Activated CD4-positive, alpha-beta memory T cell treated with anti-CD3 and anti-CD28 coated beads, Interleukin-2, amount 10 ng/mL, durations not matched to agents 7 days and 5 days (primary cell): ENCODE results near the gene LPCAT1. TPM values are rescaled to one million over a fixed set of nuclear protein-coding genes. Genes with fewer than 3 reads are reported as not detected.

Source experiments
- CTCF ChIA-PET: fragments of 350-600 bp; sonication (Branson Sonifier 250); formaldehyde crosslinking; loops from one replicate; lab custom pipeline; 2021; ENCODE audit warnings: antibody characterized with exemption, inconsistent platforms; lab: Charles Lee
- POLR2A ChIA-PET: fragments of 350-600 bp; sonication (Branson Sonifier 250); formaldehyde crosslinking; loops from one replicate; lab custom pipeline; 2021; ENCODE audit warnings: antibody characterized with exemption; lab: Charles Lee
- DNase-seq: peaks from one replicate; pipeline ENCODE4 v3.0.0-alpha.2; 2020
- H3K27ac Mint-ChIP-seq: one replicate; pipeline ENCODE4 v1.8.0; 2021; ENCODE audit warnings: mild to moderate bottlenecking, mixed read lengths
- H3K27me3 Mint-ChIP-seq: one replicate; pipeline ENCODE4 v1.8.0; 2021; ENCODE audit warnings: mixed read lengths
- H3K36me3 Mint-ChIP-seq: one replicate; pipeline ENCODE4 v1.8.0; 2021; ENCODE audit warnings: low read depth, mixed read lengths
- H3K4me1 Mint-ChIP-seq: one replicate; pipeline ENCODE4 v1.8.0; 2021; ENCODE audit warnings: mixed read lengths
- H3K4me3 Mint-ChIP-seq: one replicate; pipeline ENCODE4 v1.8.0; 2021; ENCODE audit warnings: mild to moderate bottlenecking, mixed read lengths
- H3K9me3 Mint-ChIP-seq: one replicate; pipeline ENCODE4 v1.8.0; 2021; ENCODE audit warnings: mixed read lengths
- total RNA-seq, 2 experiments: library from RNA; stranded (reverse); gene quantifications; one replicate each; pipeline ENCODE4 v1.2.3, GENCODE V29; 2021

LPCAT1 gene
- total RNA-seq, 2 experiments from 2014 or later: 68.7 to 71.4 TPM

DNA sequence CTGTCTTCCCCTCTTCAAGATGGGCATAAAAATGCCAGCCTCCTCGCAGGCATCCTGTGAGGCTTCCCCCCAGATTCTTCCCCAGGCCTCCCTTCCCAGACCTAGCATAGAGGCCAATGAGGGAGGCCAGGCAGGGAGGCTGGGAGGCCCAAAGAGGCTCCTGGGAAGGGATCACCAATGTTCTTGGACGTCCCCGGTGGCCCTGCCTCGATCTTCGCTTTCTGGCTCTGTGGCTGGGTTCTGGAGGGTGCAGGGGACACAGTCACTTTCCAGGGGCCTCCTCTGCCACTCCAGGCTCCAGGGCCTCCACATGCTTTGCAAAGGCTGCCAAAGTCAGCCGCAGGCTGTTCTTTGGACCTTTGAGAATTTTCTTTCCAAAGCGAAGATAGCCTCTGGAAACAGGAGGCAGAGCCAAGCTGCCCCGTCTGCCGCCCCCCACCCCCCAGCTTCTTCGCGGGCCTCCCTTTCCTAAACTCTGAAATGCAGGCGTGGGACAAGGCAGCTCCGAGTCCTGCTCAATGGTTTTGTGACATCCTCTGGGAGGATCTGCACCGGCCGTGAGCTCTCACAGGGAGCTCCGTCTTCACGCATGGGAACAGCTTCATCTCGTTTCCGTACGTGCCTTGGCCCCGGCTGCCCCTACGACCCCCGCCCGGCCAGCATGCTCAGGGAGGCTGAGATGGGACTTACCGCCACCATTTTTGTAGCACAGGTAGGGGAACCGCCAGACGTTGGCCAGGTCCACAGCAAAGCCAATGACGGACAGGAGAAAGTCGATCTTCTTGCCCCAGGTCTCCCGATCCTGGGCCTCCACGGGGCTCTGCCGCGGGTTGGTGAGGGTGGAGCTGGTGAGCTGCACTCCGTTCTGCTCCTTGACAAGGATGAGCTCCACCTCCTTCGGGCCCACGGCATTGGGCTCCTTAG is 81.3 kb downstream of the LPCAT1 start:
- DNase-seq: no peak
- CTCF ChIA-PET: no interaction called here
- H3K27me3 Mint-ChIP-seq: peaks cover 36% of the 10 kb centered on the region

DNA sequence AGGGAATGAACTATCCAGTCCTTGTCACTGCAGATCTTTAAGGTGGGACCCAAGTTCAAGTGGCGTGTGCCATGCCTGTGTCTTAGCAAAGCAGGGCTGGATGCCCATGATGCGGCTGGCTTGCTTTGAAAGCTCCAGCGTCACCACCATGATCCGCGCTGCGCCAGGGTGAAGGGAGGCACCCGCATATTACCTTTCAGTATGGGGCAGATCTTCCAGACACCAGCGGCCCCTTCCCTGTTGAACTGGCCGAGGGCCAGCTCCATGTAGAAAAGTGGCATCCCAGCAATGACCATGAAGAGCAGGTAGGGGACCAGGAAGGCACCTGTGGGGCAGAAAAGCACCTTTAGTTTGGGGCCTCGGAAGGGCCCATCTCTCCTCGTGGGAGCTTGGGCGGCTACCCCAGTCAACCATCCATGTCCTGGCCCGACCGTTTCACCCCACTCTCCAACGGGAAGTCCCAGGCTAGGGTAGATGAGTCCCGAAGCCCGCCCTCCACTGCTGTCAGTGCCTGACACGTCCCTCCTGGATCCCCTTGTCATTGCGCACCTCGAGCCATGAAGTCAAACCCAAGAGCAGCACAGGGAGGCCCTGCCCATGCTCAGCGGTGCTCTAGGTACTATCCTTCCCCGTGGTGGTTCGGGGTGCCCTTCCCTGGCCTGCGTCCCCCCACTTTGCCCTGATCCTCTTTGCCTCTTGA is 82.4 kb downstream of the LPCAT1 start:
- H3K9me3 Mint-ChIP-seq: peaks cover 3% of the 10 kb centered on the region
- CTCF ChIA-PET: no interaction called here

More for the DNA sequence above, 81.3 kb downstream of the LPCAT1 start:
- POLR2A ChIA-PET: interaction anchor here (0.7 kb wide), 1 partner anchor 272 kb away, joined by 3 read pairs; no protein-coding TSS in a partner anchor
- H3K36me3 Mint-ChIP-seq: no peaks in the 10 kb centered on the region
- H3K27ac Mint-ChIP-seq: no peak overlapping the region
- no peak overlapping the region for H3K4me3 Mint-ChIP-seq
- peaks cover 3% of the 10 kb centered on the region for H3K9me3 Mint-ChIP-seq
- no peaks in the 10 kb centered on the region for H3K4me1 Mint-ChIP-seq

DNA sequence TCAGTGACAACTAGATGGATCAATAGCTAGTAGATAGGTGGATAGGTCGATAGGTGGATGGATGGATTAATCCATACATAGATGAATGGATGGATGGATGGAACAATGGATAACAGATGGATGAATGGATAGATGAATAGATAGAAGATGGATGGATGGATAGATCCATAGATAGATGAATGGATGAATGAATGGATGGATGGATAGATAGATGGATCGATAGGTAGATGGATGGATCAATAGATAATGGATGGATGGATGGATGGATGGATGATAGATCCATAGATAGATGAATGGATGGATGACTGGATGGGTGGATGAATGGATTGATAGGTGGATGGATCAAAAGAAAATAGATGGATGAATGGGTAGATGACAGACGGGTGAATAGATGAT is 83.7 kb downstream of the LPCAT1 start:
- Mint-ChIP-seq H3K4me3 (no peak overlapping the region), H3K36me3 (no peaks in the 10 kb centered on the region), H3K27me3 (peaks cover 27% of the 10 kb centered on the region), H3K27ac (no peak overlapping the region), H3K9me3 (peaks cover 3% of the 10 kb centered on the region), H3K4me1 (no peaks in the 10 kb centered on the region)
- CTCF ChIA-PET: no interaction called here
- DNase-seq: no peak
- POLR2A ChIA-PET: no interaction called here

More for the DNA sequence above, 82.4 kb downstream of the LPCAT1 start:
- POLR2A ChIA-PET: no interaction called here
- no peaks in the 10 kb centered on the region for H3K36me3 Mint-ChIP-seq
- no peak overlapping the region for H3K27ac Mint-ChIP-seq
- peaks cover 27% of the 10 kb centered on the region for H3K27me3 Mint-ChIP-seq
- H3K4me3 Mint-ChIP-seq: no peak overlapping the region
- no peaks in the 10 kb centered on the region for H3K4me1 Mint-ChIP-seq
- no peak for DNase-seq

DNA sequence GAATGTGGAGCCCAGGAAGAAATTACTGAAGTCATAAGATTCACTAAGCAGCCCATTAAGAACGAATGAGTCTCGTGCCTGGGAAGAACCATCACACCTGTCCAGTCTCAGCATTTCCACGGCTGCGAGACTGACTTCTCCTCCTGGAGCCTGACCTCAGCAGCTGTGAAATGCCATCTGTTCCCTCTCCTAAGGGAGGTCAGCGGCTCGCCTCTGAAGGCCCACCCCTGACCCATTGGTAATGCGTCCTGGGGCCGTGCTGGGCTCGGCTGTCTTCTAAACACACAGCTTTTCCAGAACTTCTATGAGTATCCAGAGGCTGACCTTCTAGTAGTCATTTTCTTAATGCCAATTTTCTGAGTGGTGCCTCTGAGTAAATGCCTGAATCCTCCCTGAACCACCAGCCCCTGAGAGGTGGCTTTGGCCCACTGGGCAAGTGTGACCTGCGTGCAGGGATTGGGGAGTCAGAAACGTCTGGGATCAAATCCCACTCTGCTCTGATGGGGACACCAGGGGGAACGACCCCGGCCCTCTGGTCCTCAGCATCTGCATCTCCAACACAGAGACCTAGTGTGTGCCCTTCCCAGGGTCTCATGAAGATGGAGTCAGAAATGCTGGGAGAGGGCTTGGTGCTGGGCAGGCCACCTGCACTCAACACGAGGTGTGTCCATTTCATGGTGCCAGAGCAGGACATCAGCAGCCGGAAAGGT is 84.2 kb downstream of the LPCAT1 start:
- Mint-ChIP-seq H3K4me1 (no peaks in the 10 kb centered on the region), H3K36me3 (no peaks in the 10 kb centered on the region), H3K4me3 (no peak overlapping the region), H3K27me3 (peaks cover 24% of the 10 kb centered on the region), H3K9me3 (peaks cover 3% of the 10 kb centered on the region), H3K27ac (no peak overlapping the region)
- ChIA-PET CTCF (no interaction called here), POLR2A (no interaction called here)
- DNase-seq: no peak

DNA sequence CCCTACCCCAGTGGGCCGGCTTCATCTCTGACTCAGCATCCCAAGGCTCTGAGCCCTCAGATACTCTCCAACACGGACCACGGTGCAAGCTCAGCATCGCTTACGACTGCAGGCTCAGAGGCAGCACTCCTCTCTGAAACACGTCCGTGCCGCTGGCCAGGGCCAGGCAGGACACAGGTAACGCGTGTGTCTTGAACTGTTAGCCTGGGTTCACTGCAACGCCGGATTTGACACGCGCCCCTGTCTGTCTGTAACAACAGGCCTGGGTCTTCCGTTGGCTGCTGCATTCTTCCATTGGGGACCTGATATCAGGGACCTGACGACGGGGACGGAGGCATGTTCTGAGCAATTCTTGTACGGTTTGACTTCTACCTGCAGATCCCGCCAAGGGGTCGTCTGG is 84.9 kb downstream of the LPCAT1 start:
- Mint-ChIP-seq H3K36me3 (no peaks in the 10 kb centered on the region), H3K9me3 (peaks cover 3% of the 10 kb centered on the region), H3K27me3 (peaks cover 20% of the 10 kb centered on the region), H3K27ac (no peak overlapping the region), H3K4me3 (no peak overlapping the region), H3K4me1 (no peaks in the 10 kb centered on the region)
- no peak for DNase-seq
- POLR2A ChIA-PET: no interaction called here
- CTCF ChIA-PET: no interaction called here

DNA sequence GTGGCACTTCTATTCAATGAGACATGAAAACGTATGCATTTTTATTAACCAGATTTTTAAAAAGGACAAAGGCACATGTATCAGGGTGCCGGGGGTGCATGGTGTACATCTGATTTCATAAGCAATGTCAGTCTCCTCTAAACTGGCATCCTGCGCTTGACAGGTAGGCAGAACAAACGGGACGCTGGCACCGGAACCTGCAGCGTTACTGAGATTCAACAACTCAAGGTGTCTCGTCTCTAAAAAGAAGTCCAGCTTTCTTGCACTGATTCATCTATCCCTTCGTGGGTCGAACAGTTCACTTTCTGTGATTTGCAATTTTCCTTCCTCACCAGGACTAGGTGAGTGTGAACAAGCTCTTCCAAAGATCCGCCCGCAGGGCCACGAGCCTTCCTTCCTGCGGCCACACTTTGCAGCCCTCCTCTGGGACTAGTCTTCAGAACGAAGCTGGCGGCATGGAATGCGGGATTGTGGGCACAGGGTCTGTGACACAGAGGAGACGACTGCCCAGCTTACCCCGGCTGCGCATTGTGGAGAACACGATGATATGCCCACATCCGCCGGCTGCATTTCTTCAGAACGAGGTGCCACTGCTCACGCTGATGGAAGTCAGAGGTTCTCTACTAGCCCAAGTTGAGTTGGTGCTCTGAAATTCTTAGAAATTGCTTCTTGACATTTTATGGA is 85.7 kb downstream of the LPCAT1 start:
- ChIA-PET CTCF (no interaction called here), POLR2A (no interaction called here)
- Mint-ChIP-seq H3K27ac (no peak overlapping the region), H3K4me3 (no peak overlapping the region), H3K27me3 (peaks cover 11% of the 10 kb centered on the region), H3K36me3 (no peaks in the 10 kb centered on the region), H3K4me1 (no peaks in the 10 kb centered on the region), H3K9me3 (peaks cover 9% of the 10 kb centered on the region)
- DNase-seq: no peak

DNA sequence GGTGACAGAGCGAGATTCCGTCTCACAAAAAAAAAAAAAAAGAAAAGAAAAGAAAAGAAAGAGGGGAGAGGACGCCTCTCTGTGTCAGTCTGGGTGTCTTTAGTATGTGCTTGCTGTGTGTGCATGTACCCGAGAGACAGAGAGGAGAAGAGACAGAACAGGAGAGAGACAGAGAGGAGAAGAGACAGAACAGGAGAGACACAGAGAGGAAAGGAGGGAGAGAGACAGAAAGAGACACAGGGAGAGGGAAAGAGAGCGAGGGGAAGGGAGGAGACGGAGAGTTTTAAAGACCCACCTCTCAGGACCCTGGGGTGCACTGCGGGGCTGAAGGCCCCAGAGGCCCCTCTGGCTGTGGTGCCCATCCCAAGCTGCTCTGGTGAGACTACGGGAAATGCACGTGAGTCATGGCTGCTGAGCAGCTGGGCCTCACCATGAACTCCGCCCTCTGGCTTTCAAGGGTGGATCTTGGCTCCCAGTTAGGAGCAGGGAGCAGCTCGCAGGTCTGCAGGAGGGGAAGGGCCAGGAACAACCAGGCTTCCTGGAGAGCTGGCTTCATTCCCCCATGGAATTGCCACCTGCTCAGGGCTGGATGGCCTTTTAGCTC is 86.4 kb downstream of the LPCAT1 start:
- ChIA-PET CTCF (no interaction called here), POLR2A (no interaction called here)
- peaks cover 6% of the 10 kb centered on the region for H3K27me3 Mint-ChIP-seq
- H3K9me3 Mint-ChIP-seq: peaks cover 9% of the 10 kb centered on the region
- H3K27ac Mint-ChIP-seq: no peak overlapping the region
- no peaks in the 10 kb centered on the region for H3K4me1 Mint-ChIP-seq
- DNase-seq: no peak
- no peak overlapping the region for H3K4me3 Mint-ChIP-seq
- no peaks in the 10 kb centered on the region for H3K36me3 Mint-ChIP-seq

DNA sequence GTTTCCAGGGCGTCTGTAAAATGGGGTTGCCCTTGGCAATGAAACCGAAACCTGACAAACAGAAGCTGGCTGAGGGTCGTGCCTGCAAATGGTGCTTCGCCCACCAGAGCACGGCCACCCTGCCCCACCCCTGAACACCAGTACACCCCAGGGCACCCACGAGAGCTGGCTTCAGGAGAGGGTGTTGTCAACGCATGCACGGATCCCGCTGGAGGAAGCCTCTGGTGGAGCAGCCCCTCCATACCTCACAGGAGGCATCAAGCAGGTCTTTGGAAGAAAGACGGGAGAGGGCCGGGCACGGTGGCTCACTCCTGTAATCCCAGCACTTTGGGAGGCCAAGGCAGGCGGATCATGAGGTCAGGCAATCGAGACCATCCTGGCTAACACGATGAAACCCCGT is 87.1 kb downstream of the LPCAT1 start:
- peaks cover 9% of the 10 kb centered on the region for H3K9me3 Mint-ChIP-seq
- peaks cover 6% of the 10 kb centered on the region for H3K27me3 Mint-ChIP-seq
- H3K36me3 Mint-ChIP-seq: no peaks in the 10 kb centered on the region
- no peak overlapping the region for H3K4me3 Mint-ChIP-seq
- POLR2A ChIA-PET: no interaction called here
- CTCF ChIA-PET: no interaction called here
- no peaks in the 10 kb centered on the region for H3K4me1 Mint-ChIP-seq
- no peak overlapping the region for H3K27ac Mint-ChIP-seq
- DNase-seq: no peak

DNA sequence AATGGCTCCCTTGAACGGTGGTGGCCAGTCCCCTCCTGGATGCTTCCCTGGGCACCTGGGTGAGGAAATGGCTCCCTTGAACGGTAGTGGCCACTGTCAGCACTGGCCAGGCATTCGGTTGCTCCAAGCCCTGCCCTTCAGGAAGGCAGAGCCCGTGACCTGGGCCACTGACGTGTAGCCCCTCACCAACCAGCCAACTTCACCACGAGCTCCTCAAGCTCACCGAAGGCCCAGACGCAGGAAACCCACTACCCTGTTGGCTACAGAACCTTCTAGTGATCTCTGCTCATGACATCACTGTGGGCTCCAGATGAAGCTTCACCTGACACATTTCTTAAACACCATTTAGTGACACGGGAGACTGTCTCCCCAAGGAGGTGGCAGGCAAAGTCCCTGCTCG is 87.7 kb downstream of the LPCAT1 start:
- ChIA-PET CTCF (no interaction called here), POLR2A (no interaction called here)
- Mint-ChIP-seq H3K9me3 (peaks cover 9% of the 10 kb centered on the region), H3K27ac (no peak overlapping the region), H3K4me3 (no peak overlapping the region), H3K4me1 (no peaks in the 10 kb centered on the region), H3K36me3 (no peaks in the 10 kb centered on the region), H3K27me3 (peaks cover 6% of the 10 kb centered on the region)
- DNase-seq: no peak

DNA sequence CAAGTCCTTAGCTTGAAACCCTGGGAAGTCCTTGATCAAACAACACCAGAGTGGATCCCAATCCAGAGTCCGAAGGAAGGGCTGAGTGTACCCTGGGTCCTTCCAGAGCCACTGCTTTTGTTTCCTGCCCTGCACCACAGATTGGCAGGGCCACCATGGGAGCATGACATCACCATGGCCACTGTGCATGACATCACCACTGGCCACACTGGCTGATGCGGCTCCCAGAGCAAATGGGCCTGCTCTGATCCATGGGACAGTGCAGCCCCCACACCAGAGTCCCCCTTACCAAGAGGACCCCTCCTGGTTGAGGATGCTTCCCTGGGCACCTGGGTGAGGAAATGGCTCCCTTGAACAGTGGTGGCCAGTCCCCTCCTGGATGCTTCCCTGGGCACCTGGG is 88.4 kb downstream of the LPCAT1 start:
- no peak for DNase-seq
- Mint-ChIP-seq H3K4me1 (no peaks in the 10 kb centered on the region), H3K36me3 (no peaks in the 10 kb centered on the region), H3K27me3 (peaks cover 4% of the 10 kb centered on the region), H3K27ac (no peak overlapping the region), H3K4me3 (no peak overlapping the region), H3K9me3 (peaks cover 9% of the 10 kb centered on the region)
- ChIA-PET POLR2A (no interaction called here), CTCF (no interaction called here)

DNA sequence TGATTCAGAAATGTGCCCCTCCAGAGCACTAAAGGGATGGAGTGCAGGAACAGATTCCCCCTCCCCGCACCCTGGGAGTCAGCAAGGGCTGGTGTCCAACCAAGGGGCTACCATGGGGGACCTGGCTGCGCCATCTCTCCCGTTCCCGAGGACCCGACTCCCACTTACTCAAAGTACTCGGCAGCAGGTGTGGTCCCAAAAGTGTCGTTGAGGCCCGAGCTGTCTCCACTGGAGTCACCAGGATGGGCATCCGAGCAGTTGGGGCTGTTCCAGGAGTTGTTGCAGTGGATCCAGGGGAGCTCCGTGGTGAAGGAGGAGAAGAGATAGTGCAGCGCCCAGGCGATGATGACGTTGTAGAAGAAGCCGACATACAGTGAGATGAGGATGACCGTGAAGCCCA is 91.5 kb downstream of the LPCAT1 start:
- Mint-ChIP-seq H3K27ac (no peak overlapping the region), H3K4me1 (no peaks in the 10 kb centered on the region), H3K9me3 (peaks cover 26% of the 10 kb centered on the region), H3K4me3 (no peak overlapping the region), H3K27me3 (no peaks in the 10 kb centered on the region), H3K36me3 (peaks cover 6% of the 10 kb centered on the region)
- no peak for DNase-seq
- CTCF ChIA-PET: no interaction called here
- POLR2A ChIA-PET: no interaction called here

DNA sequence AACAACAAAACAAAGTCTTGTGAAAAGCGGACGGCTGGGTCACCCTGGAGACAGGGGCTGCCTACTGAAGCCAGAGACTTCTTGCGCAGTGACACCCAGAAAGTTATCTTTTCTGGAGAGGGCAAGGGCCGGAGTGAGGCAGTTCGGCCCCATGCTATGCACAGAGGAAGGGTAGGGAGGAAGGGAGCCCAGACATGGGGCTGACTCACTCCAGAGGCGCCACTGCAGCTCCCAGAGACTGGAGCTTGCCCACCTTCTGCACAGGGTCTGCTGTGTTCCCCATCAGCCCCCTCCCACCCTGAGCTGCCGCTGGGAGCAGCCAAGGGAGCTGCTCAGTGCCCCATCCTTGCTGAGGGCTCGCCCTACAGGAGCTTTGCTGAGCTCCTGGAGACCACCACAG is 91.9 kb downstream of the LPCAT1 start:
- POLR2A ChIA-PET: no interaction called here
- H3K4me3 Mint-ChIP-seq: no peak overlapping the region

More for the DNA sequence above, 91.9 kb downstream of the LPCAT1 start:
- H3K4me1 Mint-ChIP-seq: no peaks in the 10 kb centered on the region
- peaks cover 6% of the 10 kb centered on the region for H3K36me3 Mint-ChIP-seq
- no peak overlapping the region for H3K27ac Mint-ChIP-seq
- no peaks in the 10 kb centered on the region for H3K27me3 Mint-ChIP-seq
- no peak for DNase-seq
- H3K9me3 Mint-ChIP-seq: peaks cover 29% of the 10 kb centered on the region
- CTCF ChIA-PET: no interaction called here
